Parathyroid adenoma (tissue), 2 donors: ENCODE data around the gene PCDH9.

ENCODE experiments used
- H2AFZ ChIP-seq: fragments of 300-600 bp; sonication (generic); one replicate; pipeline ENCODE4 v1.7.0; 2017; ENCODE audit warnings: antibody characterized with exemption, mild to moderate bottlenecking
- H3K27ac ChIP-seq: fragments of 300-600 bp; sonication (generic); one replicate; pipeline ENCODE4 v1.7.0; 2017
- H3K27me3 ChIP-seq: fragments of 300-600 bp; sonication (generic); one replicate; pipeline ENCODE4 v1.7.0; 2017; ENCODE audit warnings: low read length; ENCODE audit not compliant: control insufficient read depth, insufficient read depth
- H3K36me3 ChIP-seq: fragments of 300-600 bp; sonication (generic); one replicate; pipeline ENCODE4 v1.7.0; 2017; ENCODE audit warnings: low read length; ENCODE audit not compliant: control insufficient read depth, insufficient read depth
- H3K4me1 ChIP-seq: fragments of 300-600 bp; sonication (generic); one replicate; pipeline ENCODE4 v1.7.0; 2017; ENCODE audit warnings: control low read depth
- H3K4me2 ChIP-seq: fragments of 300-600 bp; sonication (generic); one replicate; pipeline ENCODE4 v1.7.0; 2017; ENCODE audit warnings: low read length
- H3K4me3 ChIP-seq: fragments of 300-600 bp; sonication (generic); one replicate; pipeline ENCODE4 v1.7.0; 2017; ENCODE audit warnings: low read depth, low read length
- H3K79me2 ChIP-seq: fragments of 300-600 bp; sonication (generic); one replicate; pipeline ENCODE4 v1.7.0; 2017; ENCODE audit warnings: control low read depth
- H3K9ac ChIP-seq: fragments of 300-600 bp; sonication (generic); one replicate; pipeline ENCODE4 v1.7.0; 2017; ENCODE audit warnings: mild to moderate bottlenecking
- H3K9me3 ChIP-seq: fragments of 300-600 bp; sonication (generic); one replicate; pipeline ENCODE4 v1.7.0; 2017; ENCODE audit warnings: low read length; ENCODE audit not compliant: control insufficient read depth
- CTCF ChIP-seq: fragments of 300-600 bp; sonication (generic); IDR thresholded peaks from one replicate; pipeline ENCODE4 v1.7.0; 2017; ENCODE audit warnings: antibody characterized with exemption, mild to moderate bottlenecking
- donor health status: primary hyperparathyroidism.

PCDH9 gene

GRCh38 chr13:67226696-67227095, 3.4 kb downstream of the PCDH9 start:
- Histone ChIP-seq H3K9ac (no peak overlapping the region), H3K27me3 (no peaks in the 10 kb centered on the region), H3K79me2 (no peaks in the 10 kb centered on the region), H3K9me3 (no peaks in the 10 kb centered on the region), H3K36me3 (no peaks in the 10 kb centered on the region), H3K27ac (no peak overlapping the region), H3K4me3 (no peak overlapping the region), H3K4me1 (no peaks in the 10 kb centered on the region), H3K4me2 (no peak overlapping the region), H2AFZ (no peak overlapping the region)
- no peak for TF ChIP-seq CTCF

- Histone ChIP-seq H3K27me3 (no peaks in the 10 kb centered on the region), H2AFZ (no peak overlapping the region), H3K4me3 (no peak overlapping the region), H3K4me2 (no peak overlapping the region), H3K27ac (no peak overlapping the region), H3K9me3 (no peaks in the 10 kb centered on the region), H3K9ac (no peak overlapping the region), H3K4me1 (no peaks in the 10 kb centered on the region), H3K36me3 (no peaks in the 10 kb centered on the region), H3K79me2 (no peaks in the 10 kb centered on the region)
- no peak for TF ChIP-seq CTCF
Observed at GRCh38 chr13:67225252-67226159, 4.6 kb downstream of the PCDH9 start.

- Histone ChIP-seq H3K79me2 (no peaks in the 10 kb centered on the region), H3K9ac (no peak overlapping the region), H3K4me2 (no peak overlapping the region), H3K27me3 (no peaks in the 10 kb centered on the region), H3K9me3 (no peaks in the 10 kb centered on the region), H3K4me1 (no peaks in the 10 kb centered on the region), H3K36me3 (no peaks in the 10 kb centered on the region), H2AFZ (no peak overlapping the region), H3K4me3 (no peak overlapping the region), H3K27ac (no peak overlapping the region)
- peak; percentile 30 for TF ChIP-seq CTCF
Observed at GRCh38 chr13:67224148-67224846, 5.8 kb downstream of the PCDH9 start.

- Histone ChIP-seq H3K9ac (no peak overlapping the region), H2AFZ (no peak overlapping the region), H3K36me3 (no peaks in the 10 kb centered on the region), H3K9me3 (no peaks in the 10 kb centered on the region), H3K79me2 (no peaks in the 10 kb centered on the region), H3K27me3 (no peaks in the 10 kb centered on the region), H3K4me1 (no peaks in the 10 kb centered on the region), H3K27ac (no peak overlapping the region), H3K4me3 (no peak overlapping the region), H3K4me2 (no peak overlapping the region)
- TF ChIP-seq CTCF = no peak
Observed at GRCh38 chr13:67223742-67224141, 6.4 kb downstream of the PCDH9 start.
